ENCODE data around the gene KIF26A.

GRCh38 chr14:104140213-104140462 is 1.8 kb downstream of the KIF26A start:
- TF ChIP-seq CTCF (IDR thresholded peaks at IDR 0.05) = no peak
- no peak for TF ChIP-seq POLR2A (IDR thresholded peaks at IDR 0.05; ENCODE audit: low read depth)
- TF ChIP-seq EP300 (IDR thresholded peaks at IDR 0.05) = no peak
- no peak for TF ChIP-seq POLR2AphosphoS5 (IDR thresholded peaks at IDR 0.05)

All from esophagus muscularis mucosa (tissue), 4 donors.